Measurements from ENCODE around the gene DOCK2. TPM values are rescaled to one million over a fixed set of nuclear protein-coding genes. Genes with fewer than 3 reads are reported as not detected.

DOCK2 gene
- total and polyA plus RNA-seq, 9 of the 15 experiments (the other 6 are each of a cell fraction or from before 2014, with no cell fraction given): 4.5 to 42.6 (median 20.5) TPM

DNA sequence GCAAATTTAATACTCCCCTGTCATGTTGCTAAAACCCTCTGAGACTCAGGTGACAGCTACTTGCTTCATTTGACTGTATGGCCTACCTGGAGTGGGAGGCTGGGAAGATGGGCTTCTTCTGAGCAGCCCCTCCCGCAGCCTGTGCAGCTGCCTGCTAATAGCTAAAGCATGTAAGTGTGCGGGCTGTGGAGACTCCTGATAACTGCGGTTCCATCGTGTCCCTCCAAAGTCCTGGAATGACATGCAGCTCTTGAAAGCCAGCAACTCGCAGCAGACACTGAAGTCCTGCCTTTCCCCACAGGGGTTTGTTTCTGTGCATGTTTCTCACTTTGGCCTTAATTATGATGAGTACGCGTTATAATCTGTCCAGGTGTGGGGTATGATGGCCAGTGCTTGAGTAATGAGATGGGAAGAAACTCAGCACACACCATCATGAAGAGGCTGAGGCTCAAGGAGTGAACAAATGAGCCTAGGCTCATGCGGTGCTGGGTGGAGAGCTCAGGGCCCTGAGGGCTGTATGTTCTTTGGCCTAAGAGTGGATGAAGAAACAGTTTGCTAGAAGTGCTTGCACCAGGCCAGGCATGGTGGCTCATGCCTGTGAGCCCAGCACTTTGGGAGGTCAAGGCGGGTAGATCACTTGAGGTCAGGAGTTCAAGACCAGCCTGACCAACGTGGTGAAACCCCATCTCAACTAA lies 119.1 kb downstream of the DOCK2 start (continued):
- no peak for TF ChIP-seq ZNF143 (CRISPR knock-in tag; IDR thresholded peaks at IDR 0.05)

DNA sequence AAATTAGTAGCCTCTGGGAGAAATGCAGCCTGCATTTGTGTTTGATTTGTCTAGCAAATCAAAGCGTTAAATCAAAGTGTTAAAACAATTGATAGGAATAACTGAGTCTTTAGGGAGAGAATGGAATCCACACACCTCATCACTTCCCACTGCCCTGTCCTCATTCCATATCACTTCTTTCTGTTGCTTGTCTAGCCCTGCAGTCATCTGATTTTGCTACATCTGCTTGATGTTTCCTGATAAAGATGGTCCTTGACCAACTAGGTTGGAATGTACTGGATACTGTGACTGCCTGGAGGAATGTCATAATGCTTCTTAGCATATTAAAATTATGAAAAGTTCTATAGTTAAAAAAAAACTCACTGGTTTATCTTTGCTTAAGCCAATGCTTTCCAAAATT lies 119.9 kb downstream of the DOCK2 start:
- no TSS peak for BruUV-seq (replicated peaks)
- DNase-seq (ENCODE audit: extremely low read depth in 1 of 4, low spot score in 3 of 4) (no peak), FAIRE-seq (no peak), ATAC-seq (no peak)
- H3K79me2 ChIP-seq (ENCODE audit: control insufficient read depth, insufficient read depth, low read length): no peaks in the 10 kb centered on the region
- no peaks in the 10 kb centered on the region for H3K9me1 ChIP-seq (ENCODE audit: control insufficient read depth, insufficient read depth, low read length)
- no peak overlapping the region for H3K4me3 ChIP-seq
- H3K9ac ChIP-seq (ENCODE audit: insufficient read depth in 1 of 2, low read depth in 2 of 2, low read length in 2 of 2): no peak overlapping the region
- no peak overlapping the region for H3K27ac ChIP-seq (ENCODE audit: extremely low read depth, low read depth, low read length)
- POLR2A ChIA-PET: no interaction called here
- intact Hi-C loops (cut with micrococcal nuclease) (no loop called here), in situ Hi-C loops (cut with MboI) (no loop called here)
- H2AFZ ChIP-seq (ENCODE audit: low read depth, low read length): no peak overlapping the region
- no peaks in the 10 kb centered on the region; the same call in 2 of the 3 replicates for H3K36me3 ChIP-seq (ENCODE audit: control insufficient read depth, insufficient read depth, low read length)
- no peaks in the 10 kb centered on the region for H4K20me1 ChIP-seq (replicated peaks; ENCODE audit: control insufficient read depth, insufficient read depth, low read length)
- CTCF ChIA-PET (ENCODE audit: low intra/inter-chr PET ratio): no interaction called here
- 86% methylated on average over 1 of the region's 1 CpG for WGBS (ENCODE audit: insufficient coverage, low coverage, missing lambda C conversion rate)
- no peaks in the 10 kb centered on the region for H3K9me3 ChIP-seq (replicated peaks; ENCODE audit: control insufficient read depth, insufficient read depth, low read depth, low read length)
- H3K4me1 ChIP-seq (replicated peaks in 1 of 2; ENCODE audit: control insufficient read depth in 2 of 2, insufficient read depth in 2 of 2, low read length in 2 of 2): no peaks in the 10 kb centered on the region; a peak in 1 of 5 replicates
- no peak overlapping the region for H3K4me2 ChIP-seq (ENCODE audit: insufficient read depth, low read length)
- H3K27me3 ChIP-seq (ENCODE audit: control insufficient read depth in 2 of 2, insufficient read depth in 2 of 2, low read length in 2 of 2): no peaks in the 10 kb centered on the region
- TF ChIP-seq HCFC1 (IDR thresholded peaks at IDR 0.05; ENCODE audit: low read depth, low read length): no peak
- TF ChIP-seq RBM17 (IDR thresholded peaks at IDR 0.05; ENCODE audit: borderline replicate concordance, low read depth, low read length): no peak
- TF ChIP-seq SREBF2 (CRISPR knock-in tag; IDR thresholded peaks at IDR 0.05): no peak
- no peak for TF ChIP-seq NR2C1 (IDR thresholded peaks at IDR 0.05)
- TF ChIP-seq NR2C1 (tag; IDR thresholded peaks at IDR 0.05): no peak
- no peak for TF ChIP-seq SMARCE1 (IDR thresholded peaks at IDR 0.05)
- TF ChIP-seq, protein P1, sequence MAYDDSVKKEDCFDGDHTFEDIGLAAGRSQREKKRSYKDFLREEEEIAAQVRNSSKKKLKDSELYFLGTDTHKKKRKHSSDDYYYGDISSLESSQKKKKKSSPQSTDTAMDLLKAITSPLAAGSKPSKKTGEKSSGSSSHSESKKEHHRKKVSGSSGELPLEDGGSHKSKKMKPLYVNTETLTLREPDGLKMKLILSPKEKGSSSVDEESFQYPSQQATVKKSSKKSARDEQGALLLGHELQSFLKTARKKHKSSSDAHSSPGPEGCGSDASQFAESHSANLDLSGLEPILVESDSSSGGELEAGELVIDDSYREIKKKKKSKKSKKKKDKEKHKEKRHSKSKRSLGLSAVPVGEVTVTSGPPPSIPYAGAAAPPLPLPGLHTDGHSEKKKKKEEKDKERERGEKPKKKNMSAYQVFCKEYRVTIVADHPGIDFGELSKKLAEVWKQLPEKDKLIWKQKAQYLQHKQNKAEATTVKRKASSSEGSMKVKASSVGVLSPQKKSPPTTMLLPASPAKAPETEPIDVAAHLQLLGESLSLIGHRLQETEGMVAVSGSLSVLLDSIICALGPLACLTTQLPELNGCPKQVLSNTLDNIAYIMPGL (CRISPR knock-in tag; IDR thresholded peaks at IDR 0.05): no peak
- no peak for TF ChIP-seq STAT5B (CRISPR knock-in tag; IDR thresholded peaks at IDR 0.05)

All from K562 (cell line).